Neural cell (in vitro differentiated cells): ENCODE measurements around the gene GABPB1.

Source experiments
- EP300 ChIP-seq: fragments of 450-650 bp; conservative IDR thresholded peaks from 2 replicates; pipeline ENCODE4 v1.6.1; 2014; ENCODE audit warnings: antibody characterized with exemption, mild to moderate bottlenecking, moderate library complexity; ENCODE audit not compliant: poor library complexity, severe bottlenecking
- EZH2 ChIP-seq: fragments of 200-600, 300-800 bp; shearing (Covaris generic), sonication (generic); IDR thresholded peaks from 2 replicates; pipeline ENCODE4 v1.6.1; 2014; ENCODE audit warnings: antibody characterized with exemption, low read length, borderline replicate concordance, mild to moderate bottlenecking; ENCODE audit not compliant: insufficient read depth, poor library complexity, severe bottlenecking
- RAD21 ChIP-seq: fragments of 450-650 bp; conservative IDR thresholded peaks from 2 replicates; pipeline ENCODE4 v1.6.1; 2014; ENCODE audit warnings: antibody characterized with exemption, mild to moderate bottlenecking, moderate library complexity
- TF ChIP-seq, protein P1 (sequence below): fragments of 450-650 bp; IDR thresholded peaks from 2 replicates; pipeline ENCODE4 v1.5.1; 2014; ENCODE audit warnings: antibody characterized with exemption, mild to moderate bottlenecking, moderate library complexity; ENCODE audit not compliant: poor library complexity, severe bottlenecking

DNA sequence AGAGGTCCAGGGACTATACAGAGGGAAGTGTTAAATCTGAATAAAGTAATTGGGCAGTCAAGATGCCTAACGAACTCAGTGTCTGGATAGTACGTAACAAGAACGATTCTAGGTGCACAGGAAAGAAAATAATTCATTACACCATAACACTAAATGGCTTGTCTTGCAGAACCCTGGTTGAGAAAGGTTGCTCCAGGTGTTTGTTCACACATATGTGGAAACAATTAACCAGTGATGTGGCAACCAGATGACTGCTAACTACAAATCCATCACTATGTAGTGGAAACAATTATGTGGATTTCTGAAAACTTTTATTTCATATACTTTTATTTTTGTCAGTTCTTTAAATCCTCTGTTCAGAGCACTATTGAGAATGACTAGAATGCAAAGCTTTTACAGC, 79.1 kb downstream of the GABPB1 start:
- TF ChIP-seq EZH2: no peak
- TF ChIP-seq, protein P1, sequence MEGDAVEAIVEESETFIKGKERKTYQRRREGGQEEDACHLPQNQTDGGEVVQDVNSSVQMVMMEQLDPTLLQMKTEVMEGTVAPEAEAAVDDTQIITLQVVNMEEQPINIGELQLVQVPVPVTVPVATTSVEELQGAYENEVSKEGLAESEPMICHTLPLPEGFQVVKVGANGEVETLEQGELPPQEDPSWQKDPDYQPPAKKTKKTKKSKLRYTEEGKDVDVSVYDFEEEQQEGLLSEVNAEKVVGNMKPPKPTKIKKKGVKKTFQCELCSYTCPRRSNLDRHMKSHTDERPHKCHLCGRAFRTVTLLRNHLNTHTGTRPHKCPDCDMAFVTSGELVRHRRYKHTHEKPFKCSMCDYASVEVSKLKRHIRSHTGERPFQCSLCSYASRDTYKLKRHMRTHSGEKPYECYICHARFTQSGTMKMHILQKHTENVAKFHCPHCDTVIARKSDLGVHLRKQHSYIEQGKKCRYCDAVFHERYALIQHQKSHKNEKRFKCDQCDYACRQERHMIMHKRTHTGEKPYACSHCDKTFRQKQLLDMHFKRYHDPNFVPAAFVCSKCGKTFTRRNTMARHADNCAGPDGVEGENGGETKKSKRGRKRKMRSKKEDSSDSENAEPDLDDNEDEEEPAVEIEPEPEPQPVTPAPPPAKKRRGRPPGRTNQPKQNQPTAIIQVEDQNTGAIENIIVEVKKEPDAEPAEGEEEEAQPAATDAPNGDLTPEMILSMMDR: no peak
- no peak for TF ChIP-seq EP300
- no peak for TF ChIP-seq RAD21
